Measurements from ENCODE around the gene MUC5B. TPM values are rescaled to one million over a fixed set of nuclear protein-coding genes. Genes with fewer than 3 reads are reported as not detected.

Gene MUC5B
- total RNA-seq, 4 donors from 2014 or later: 0.04 to 139 (median 1.6) TPM

DNA sequence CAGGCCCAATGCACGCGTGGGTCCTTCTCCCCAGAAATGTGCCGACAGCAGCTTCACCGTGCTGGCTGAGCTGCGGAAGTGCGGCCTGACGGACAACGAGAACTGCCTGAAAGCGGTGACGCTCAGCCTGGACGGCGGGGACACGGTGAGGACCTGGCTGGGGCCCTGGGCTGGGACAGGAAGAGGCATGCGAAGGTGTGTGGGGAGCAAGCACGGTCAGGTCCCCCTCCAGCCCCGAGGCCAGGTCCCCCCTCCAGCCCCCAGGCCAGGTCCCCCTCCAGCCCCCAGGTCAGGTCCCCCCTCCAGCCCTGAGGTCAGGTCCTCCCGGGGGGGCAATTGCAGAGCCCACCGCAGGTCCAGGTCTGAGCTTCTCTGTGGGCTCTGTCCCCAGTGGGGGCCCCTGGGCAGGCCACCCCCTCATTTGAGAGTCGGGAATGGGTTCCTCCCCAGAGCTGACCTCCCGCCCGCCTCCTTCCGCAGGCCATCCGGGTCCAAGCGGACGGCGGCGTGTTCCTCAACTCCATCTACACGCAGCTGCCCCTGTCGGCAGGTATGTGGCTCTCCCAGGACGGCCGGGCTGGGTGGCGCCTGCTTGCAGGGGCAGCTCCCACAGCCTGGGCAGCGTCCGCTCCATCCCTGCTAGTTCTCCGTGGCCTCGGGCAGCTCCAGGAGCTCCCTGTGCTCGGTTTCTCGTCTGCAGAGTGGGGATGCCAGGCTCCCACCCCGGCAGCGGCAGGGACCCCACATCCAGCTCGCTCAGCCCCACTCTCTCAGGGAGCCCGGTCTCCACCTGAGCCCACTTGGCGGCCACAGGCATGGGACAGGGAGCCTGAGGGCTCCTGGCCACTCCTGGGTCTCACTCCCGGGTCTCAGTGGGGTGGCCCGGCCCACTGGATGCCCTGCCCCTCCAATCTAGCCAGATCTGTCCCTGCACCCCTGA lies 7.9 kb downstream of the MUC5B start:
- no peak for DNase-seq
- intact Hi-C loops (cut with DNase I): no loop called here
- Histone ChIP-seq H3K36me3 (no peaks in the 10 kb centered on the region), H3K9me3 (no peaks in the 10 kb centered on the region), H3K4me3 (no peak overlapping the region), H3K4me1 (peaks cover 0 to 26% (median 0%) of the 10 kb centered on the region in 3 donors), H3K27me3 (peaks cover 0 to 84% (median 0%) of the 10 kb centered on the region in 4 donors), H3K27ac (no peak overlapping the region)
- 59 to 74% methylated on average over 9 to 12 of the region's 45 CpGs for WGBS, 2 donors
- no peak for TF ChIP-seq POLR2A (IDR thresholded peaks at IDR 0.05)

- no peak overlapping the region for H3K27ac ChIP-seq
- H3K36me3 ChIP-seq: no peaks in the 10 kb centered on the region
- no peak for DNase-seq
- peaks cover 0 to 76% (median 0%) of the 10 kb centered on the region in 4 donors for H3K27me3 ChIP-seq
- no peaks in the 10 kb centered on the region for H3K9me3 ChIP-seq
- WGBS, 2 donors: 10% methylated on average over 2 of the region's 22 CpGs; no CpG with 5 or more reads in 1 of the 2 donors
- TF ChIP-seq CTCF (IDR thresholded peaks at IDR 0.05) (no peak), POLR2A (IDR thresholded peaks at IDR 0.05) (no peak)
- intact Hi-C loops (cut with DNase I): no loop called here
- H3K4me1 ChIP-seq: peaks cover 0 to 26% (median 0%) of the 10 kb centered on the region in 3 donors
- no peak overlapping the region for H3K4me3 ChIP-seq
Measured at GRCh38 chr11:1231396-1232020, 8.6 kb downstream of the MUC5B start.

DNA sequence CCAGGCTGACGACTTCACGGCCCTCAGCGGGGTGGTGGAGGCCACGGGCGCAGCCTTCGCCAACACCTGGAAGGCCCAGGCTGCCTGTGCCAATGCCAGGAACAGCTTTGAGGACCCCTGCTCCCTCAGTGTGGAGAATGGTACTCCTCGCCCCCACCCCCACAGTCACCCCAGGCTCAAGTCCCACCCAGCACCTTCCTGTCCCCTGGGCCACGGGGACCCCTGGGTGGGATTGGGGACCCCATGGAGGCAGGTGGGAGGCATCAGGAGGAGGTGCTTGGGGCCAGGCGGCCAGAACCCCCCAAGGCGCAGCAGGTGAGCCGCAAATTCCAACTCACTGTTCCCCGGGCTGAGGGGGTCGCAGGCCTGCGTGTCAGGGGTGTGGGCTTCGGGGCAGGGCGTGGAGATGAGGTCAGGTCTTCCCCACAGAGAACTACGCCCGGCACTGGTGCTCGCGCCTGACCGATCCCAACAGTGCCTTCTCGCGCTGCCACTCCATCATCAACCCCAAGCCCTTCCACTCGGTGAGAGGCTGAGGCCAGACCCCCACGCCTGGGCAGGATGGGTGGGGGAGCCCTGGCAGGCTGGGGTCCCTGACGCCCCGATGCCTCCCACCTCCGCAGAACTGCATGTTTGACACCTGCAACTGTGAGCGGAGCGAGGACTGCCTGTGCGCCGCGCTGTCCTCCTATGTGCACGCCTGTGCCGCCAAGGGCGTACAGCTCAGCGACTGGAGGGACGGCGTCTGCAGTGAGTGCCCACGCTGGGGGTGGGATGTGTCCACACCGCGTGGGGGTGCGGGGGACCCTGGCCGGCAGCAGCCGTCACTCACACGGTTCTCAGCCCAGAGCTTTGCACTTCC lies 9.4 kb downstream of the MUC5B start:
- Histone ChIP-seq H3K4me3 (no peak overlapping the region), H3K36me3 (no peaks in the 10 kb centered on the region), H3K27me3 (peaks cover 0 to 68% (median 0%) of the 10 kb centered on the region in 4 donors), H3K4me1 (peaks cover 0 to 26% (median 0%) of the 10 kb centered on the region in 3 donors), H3K9me3 (no peaks in the 10 kb centered on the region), H3K27ac (no peak overlapping the region)
- TF ChIP-seq CTCF (IDR thresholded peaks at IDR 0.05) (no peak), POLR2A (IDR thresholded peaks at IDR 0.05) (no peak)
- intact Hi-C loops (cut with DNase I): no loop called here
- no CpG with 5 or more reads among the region's 46 CpGs for WGBS, 2 donors
- DNase-seq: no peak

GRCh38 chr11:1232883-1233321 lies 10.0 kb downstream of the MUC5B start:
- Histone ChIP-seq H3K36me3 (no peaks in the 10 kb centered on the region), H3K9me3 (no peaks in the 10 kb centered on the region), H3K4me1 (peaks cover 0 to 26% (median 0%) of the 10 kb centered on the region in 3 donors), H3K27ac (no peak overlapping the region), H3K4me3 (no peak overlapping the region), H3K27me3 (peaks cover 0 to 62% (median 0%) of the 10 kb centered on the region in 4 donors)
- DNase-seq: no peak
- TF ChIP-seq POLR2A (IDR thresholded peaks at IDR 0.05): no peak
- TF ChIP-seq CTCF (IDR thresholded peaks at IDR 0.05): no peak
- WGBS, 2 donors: 30% methylated on average over 9 of the region's 30 CpGs; no CpG with 5 or more reads in 1 of the 2 donors
- intact Hi-C loops (cut with DNase I): no loop called here

DNA sequence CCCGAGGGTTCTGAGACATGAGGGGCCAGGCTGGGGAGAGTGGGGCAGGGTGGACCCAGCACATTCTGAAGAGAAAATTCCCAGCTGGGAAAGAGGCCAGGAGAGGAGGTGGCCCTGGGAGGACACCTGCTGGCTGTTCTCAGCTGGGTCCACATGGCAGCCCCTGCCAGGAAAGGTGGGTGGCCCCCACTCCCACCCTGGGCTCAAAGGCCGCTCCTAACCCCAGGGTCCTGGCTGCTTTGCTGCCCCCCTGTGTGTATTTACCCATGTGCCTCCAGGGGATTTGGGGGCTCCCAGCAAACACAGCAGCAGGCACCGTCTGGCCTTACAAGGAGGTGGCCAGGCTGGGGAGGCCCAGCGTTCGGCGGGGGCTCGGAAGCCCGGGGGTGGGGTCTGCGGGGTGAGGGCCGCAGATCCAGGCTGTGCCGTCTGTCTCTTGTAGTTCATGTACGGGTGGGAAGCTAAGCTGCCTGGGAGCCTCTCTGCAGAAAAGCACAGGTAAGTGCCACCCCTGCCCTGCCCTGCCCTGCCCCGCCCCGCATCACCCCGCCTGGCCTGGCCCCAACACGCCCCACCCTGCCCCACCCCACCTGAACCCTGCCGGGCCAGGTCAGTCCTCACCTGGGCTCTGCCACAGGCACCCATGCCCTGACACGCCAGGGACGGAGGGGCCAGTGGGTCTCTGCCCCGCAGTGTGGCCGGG lies 10.6 kb downstream of the MUC5B start:
- no CpG with 5 or more reads among the region's 21 CpGs for WGBS, 2 donors
- H3K36me3 ChIP-seq: no peaks in the 10 kb centered on the region
- H3K4me3 ChIP-seq: no peak overlapping the region
- H3K27ac ChIP-seq: peak overlapping the region in 2 of 4 donors; percentile 10 to 21
- DNase-seq: no peak
- H3K4me1 ChIP-seq: peaks cover 0 to 28% (median 0%) of the 10 kb centered on the region in 3 donors
- no peaks in the 10 kb centered on the region for H3K9me3 ChIP-seq
- H3K27me3 ChIP-seq: peaks cover 0 to 56% (median 0%) of the 10 kb centered on the region in 4 donors
- no peak for TF ChIP-seq POLR2A (IDR thresholded peaks at IDR 0.05)
- TF ChIP-seq CTCF (IDR thresholded peaks at IDR 0.05): peak in 1 of 6 experiments; percentile 9
- intact Hi-C loops (cut with DNase I): no loop called here

All from esophagus squamous epithelium (tissue), 5 donors.